ENCODE measurements around the gene PTPRM.
A peak's percentile ranks its signal among the peaks of the same experiment; 100 is the strongest.

Gene PTPRM

GRCh38 chr18:7568426-7568825 lies 1.3 kb downstream of the PTPRM start (continued):
- TF ChIP-seq ZBTB1 (tag by site-specific recombination; IDR thresholded peaks at IDR 0.05) (no peak), ZFP41 (tag by site-specific recombination; IDR thresholded peaks at IDR 0.05; ENCODE audit: borderline replicate concordance) (no peak), ZBTB8A (tag by site-specific recombination; IDR thresholded peaks at IDR 0.05) (peak; percentile 41; the same call in 1 of the 2 replicates), ZNF707 (tag by site-specific recombination; IDR thresholded peaks at IDR 0.05) (no peak), HOXC10 (CRISPR knock-in tag; IDR thresholded peaks at IDR 0.05) (no peak), ZNF155 (tag by site-specific recombination; IDR thresholded peaks at IDR 0.05) (no peak), KLF16 (tag by site-specific recombination; IDR thresholded peaks at IDR 0.05) (peak; percentile 30; the same call in 1 of the 2 replicates), ZNF529 (tag by site-specific recombination; IDR thresholded peaks at IDR 0.05; ENCODE audit: insufficient replicate concordance) (no peak), REPIN1 (tag by site-specific recombination; IDR thresholded peaks at IDR 0.05; ENCODE audit: low read depth) (no peak), ZXDB (tag by site-specific recombination; IDR thresholded peaks at IDR 0.05) (peak; percentile 49), ZNF777 (tag by site-specific recombination; IDR thresholded peaks at IDR 0.05; ENCODE audit: borderline replicate concordance) (0 out of 2 replicates have a peak, but pooled peaks have one; percentile 32), YY2 (tag by site-specific recombination; IDR thresholded peaks at IDR 0.05) (no peak), ZNF670 (tag by site-specific recombination; IDR thresholded peaks at IDR 0.05; ENCODE audit: low read depth) (no peak), ZNF37A (tag by site-specific recombination; IDR thresholded peaks at IDR 0.05) (no peak), MZF1 (tag by site-specific recombination; IDR thresholded peaks at IDR 0.05; ENCODE audit: borderline replicate concordance) (no peak), RBAK (tag by site-specific recombination; IDR thresholded peaks at IDR 0.05) (no peak), MEIS1 (CRISPR knock-in tag; IDR thresholded peaks at IDR 0.05; ENCODE audit: borderline replicate concordance) (no peak), EGR2 (tag by site-specific recombination; IDR thresholded peaks at IDR 0.05; ENCODE audit: low read depth) (peak; percentile 35), ZNF223 (tag by site-specific recombination; IDR thresholded peaks at IDR 0.05) (no peak), ZNF16 (tag by site-specific recombination; IDR thresholded peaks at IDR 0.05; ENCODE audit: low read depth) (no peak), ZNF184 (tag by site-specific recombination; IDR thresholded peaks at IDR 0.05) (no peak), ZNF175 (tag by site-specific recombination; IDR thresholded peaks at IDR 0.05) (no peak), CTCF (tag by site-specific recombination; IDR thresholded peaks at IDR 0.05) (peak; percentile 87), PATZ1 (tag by site-specific recombination; IDR thresholded peaks at IDR 0.05) (peak; percentile 65), ZNF776 (tag by site-specific recombination; IDR thresholded peaks at IDR 0.05; ENCODE audit: borderline replicate concordance) (no peak)
- TF ChIP-seq, protein P1, sequence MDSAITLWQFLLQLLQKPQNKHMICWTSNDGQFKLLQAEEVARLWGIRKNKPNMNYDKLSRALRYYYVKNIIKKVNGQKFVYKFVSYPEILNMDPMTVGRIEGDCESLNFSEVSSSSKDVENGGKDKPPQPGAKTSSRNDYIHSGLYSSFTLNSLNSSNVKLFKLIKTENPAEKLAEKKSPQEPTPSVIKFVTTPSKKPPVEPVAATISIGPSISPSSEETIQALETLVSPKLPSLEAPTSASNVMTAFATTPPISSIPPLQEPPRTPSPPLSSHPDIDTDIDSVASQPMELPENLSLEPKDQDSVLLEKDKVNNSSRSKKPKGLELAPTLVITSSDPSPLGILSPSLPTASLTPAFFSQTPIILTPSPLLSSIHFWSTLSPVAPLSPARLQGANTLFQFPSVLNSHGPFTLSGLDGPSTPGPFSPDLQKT (IDR thresholded peaks at IDR 0.05; ENCODE audit: borderline replicate concordance, low read depth, low read length): no peak
- TF ChIP-seq, protein P2, sequence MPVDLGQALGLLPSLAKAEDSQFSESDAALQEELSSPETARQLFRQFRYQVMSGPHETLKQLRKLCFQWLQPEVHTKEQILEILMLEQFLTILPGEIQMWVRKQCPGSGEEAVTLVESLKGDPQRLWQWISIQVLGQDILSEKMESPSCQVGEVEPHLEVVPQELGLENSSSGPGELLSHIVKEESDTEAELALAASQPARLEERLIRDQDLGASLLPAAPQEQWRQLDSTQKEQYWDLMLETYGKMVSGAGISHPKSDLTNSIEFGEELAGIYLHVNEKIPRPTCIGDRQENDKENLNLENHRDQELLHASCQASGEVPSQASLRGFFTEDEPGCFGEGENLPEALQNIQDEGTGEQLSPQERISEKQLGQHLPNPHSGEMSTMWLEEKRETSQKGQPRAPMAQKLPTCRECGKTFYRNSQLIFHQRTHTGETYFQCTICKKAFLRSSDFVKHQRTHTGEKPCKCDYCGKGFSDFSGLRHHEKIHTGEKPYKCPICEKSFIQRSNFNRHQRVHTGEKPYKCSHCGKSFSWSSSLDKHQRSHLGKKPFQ (tag by site-specific recombination; IDR thresholded peaks at IDR 0.05): no peak

Data from HEK293 (cell line).